Testis (tissue), 2 donors: Measurements from ENCODE around the gene SPATA3.

Experiments used
- POLR2A ChIP-seq: fragments of 450-650 bp; IDR thresholded peaks from one replicate; pipeline ENCODE4 v1.6.1; 2017; ENCODE audit warnings: antibody characterized with exemption, mild to moderate bottlenecking, moderate library complexity
- TF ChIP-seq, protein P1 (sequence below), 3 experiments: fragments of 450-650 bp in 2 of 3; fragments of 200-600 bp in 1 of 3; sonication (generic) in 1 of 3; IDR thresholded peaks; one replicate each; pipeline ENCODE4 v1.5.1; 2016 to 2019; ENCODE audit warnings: antibody characterized with exemption in 3 of 3, mild to moderate bottlenecking in 2 of 3, moderate library complexity in 1 of 3

DNA sequence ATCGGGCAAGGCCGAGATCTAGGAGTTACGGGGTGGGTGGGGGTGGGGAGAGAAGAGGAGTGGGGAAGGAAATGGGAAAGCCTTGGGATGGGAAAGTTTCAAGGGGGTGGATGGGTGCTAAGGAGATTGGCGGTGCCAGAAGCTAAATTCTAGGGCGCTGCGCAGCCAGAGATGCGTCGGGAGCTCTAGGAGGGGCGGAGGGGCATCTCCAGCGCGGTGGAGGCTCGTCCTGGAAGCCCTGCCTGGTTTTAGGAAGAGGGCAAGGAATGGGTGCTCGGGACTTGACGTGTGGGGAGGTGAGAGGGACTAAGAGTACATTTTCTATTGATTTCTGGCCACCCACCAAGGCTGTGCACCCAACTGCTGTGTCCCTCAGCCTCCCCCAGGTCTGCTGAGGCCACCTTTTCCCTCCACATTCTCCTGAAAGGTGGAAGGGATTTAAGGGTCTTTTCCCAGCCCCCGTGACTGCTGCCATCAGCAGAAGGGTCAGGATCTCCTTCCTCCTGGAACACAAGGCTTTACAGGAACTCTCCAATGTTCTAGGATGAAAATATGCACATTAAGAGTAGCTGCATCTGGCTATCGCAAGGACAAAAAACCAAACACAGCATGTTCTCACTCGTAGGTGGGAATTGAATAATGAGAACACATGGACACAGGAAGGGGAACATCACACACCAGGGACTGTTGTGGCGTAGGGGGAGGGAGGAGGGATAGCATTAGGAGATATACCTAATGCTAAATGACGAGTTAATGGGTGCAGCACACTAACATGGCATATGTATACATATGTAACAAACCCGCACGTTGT is 42.8 kb downstream of the SPATA3 start:
- TF ChIP-seq, protein P1, sequence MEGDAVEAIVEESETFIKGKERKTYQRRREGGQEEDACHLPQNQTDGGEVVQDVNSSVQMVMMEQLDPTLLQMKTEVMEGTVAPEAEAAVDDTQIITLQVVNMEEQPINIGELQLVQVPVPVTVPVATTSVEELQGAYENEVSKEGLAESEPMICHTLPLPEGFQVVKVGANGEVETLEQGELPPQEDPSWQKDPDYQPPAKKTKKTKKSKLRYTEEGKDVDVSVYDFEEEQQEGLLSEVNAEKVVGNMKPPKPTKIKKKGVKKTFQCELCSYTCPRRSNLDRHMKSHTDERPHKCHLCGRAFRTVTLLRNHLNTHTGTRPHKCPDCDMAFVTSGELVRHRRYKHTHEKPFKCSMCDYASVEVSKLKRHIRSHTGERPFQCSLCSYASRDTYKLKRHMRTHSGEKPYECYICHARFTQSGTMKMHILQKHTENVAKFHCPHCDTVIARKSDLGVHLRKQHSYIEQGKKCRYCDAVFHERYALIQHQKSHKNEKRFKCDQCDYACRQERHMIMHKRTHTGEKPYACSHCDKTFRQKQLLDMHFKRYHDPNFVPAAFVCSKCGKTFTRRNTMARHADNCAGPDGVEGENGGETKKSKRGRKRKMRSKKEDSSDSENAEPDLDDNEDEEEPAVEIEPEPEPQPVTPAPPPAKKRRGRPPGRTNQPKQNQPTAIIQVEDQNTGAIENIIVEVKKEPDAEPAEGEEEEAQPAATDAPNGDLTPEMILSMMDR (IDR thresholded peaks at IDR 0.05), result no peak
- TF ChIP-seq POLR2A, result no peak
